Measurements from ENCODE around the gene HMX2. TPM values are rescaled to one million over a fixed set of nuclear protein-coding genes. Genes with fewer than 3 reads are reported as not detected.
A peak's percentile ranks its signal among the peaks of the same experiment; 100 is the strongest.

Gene HMX2
- polyA plus RNA-seq, 1 donor from 2014 or later = not detected

GRCh38 chr10:123134343-123134914, 13.5 kb upstream of the HMX2 start:
- Histone ChIP-seq H3K36me3 (ENCODE audit: insufficient read depth, low read length) (no peaks in the 10 kb centered on the region), H3K9me3 (ENCODE audit: low read length) (no peaks in the 10 kb centered on the region), H2AFZ (ENCODE audit: low read depth, low read length) (no peak overlapping the region), H3K9ac (ENCODE audit: low read length) (no peak overlapping the region), H3K27ac (ENCODE audit: low read length) (no peak overlapping the region), H3K79me2 (replicated peaks; ENCODE audit: insufficient read depth, low read length) (no peaks in the 10 kb centered on the region), H4K20me1 (ENCODE audit: insufficient read depth) (no peaks in the 10 kb centered on the region), H3F3A (ENCODE audit: insufficient read depth, low read length, poor library complexity, severe bottlenecking) (no peaks in the 10 kb centered on the region), H3K4me3 (ENCODE audit: low read length) (no peak overlapping the region), H3K4me2 (ENCODE audit: low read length) (no peak overlapping the region), H3K9me2 (ENCODE audit: insufficient read depth, low read length) (no peaks in the 10 kb centered on the region), H3K27me3 (ENCODE audit: insufficient read depth, low read depth, low read length) (peaks cover 100% of the 10 kb centered on the region)
- TF ChIP-seq SMC3 (conservative IDR thresholded peaks at IDR 0.05; ENCODE audit: poor library complexity) (no peak), CTCF (IDR thresholded peaks at IDR 0.05; ENCODE audit: poor library complexity, severe bottlenecking) (no peak), EZH2 (IDR thresholded peaks at IDR 0.05; ENCODE audit: borderline replicate concordance, insufficient read depth, low read length, poor library complexity, severe bottlenecking) (peak; percentile 99), EP300 (conservative IDR thresholded peaks at IDR 0.05; ENCODE audit: poor library complexity, severe bottlenecking) (no peak), REST (IDR thresholded peaks at IDR 0.05; ENCODE audit: borderline replicate concordance) (no peak)

DNA sequence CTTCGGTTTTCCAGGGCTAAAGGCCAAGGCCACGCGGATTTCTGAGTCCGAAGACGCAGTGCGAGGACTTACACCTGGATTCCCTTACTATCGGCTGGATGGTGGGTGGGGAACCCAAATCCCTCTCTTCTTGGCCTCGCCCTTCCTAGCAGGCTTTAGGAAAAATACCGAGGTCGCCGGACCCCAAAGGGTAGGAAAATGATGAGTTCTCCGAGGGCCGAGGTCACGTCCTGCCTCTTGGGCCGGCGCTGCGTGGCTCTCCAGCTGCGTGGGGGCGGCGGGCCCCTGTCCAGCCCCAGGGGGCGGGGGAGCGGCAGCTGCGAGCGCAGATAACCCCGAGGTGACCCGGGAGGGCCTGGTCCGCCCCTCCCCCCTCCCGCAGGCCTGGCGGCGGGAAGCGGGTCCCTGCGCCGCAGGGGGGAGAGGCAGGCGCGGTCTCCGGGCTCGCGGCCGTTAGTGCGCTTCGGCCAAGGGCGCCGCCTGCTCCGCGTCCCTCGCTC, 13.0 kb upstream of the HMX2 start:
- no peak overlapping the region for H3K9ac ChIP-seq (ENCODE audit: low read length)
- H3K27me3 ChIP-seq (ENCODE audit: insufficient read depth, low read depth, low read length) = peaks cover 100% of the 10 kb centered on the region
- no peak overlapping the region for H3K27ac ChIP-seq (ENCODE audit: low read length)
- H3F3A ChIP-seq (ENCODE audit: insufficient read depth, low read length, poor library complexity, severe bottlenecking) = no peaks in the 10 kb centered on the region
- H3K9me3 ChIP-seq (ENCODE audit: low read length) = no peaks in the 10 kb centered on the region
- no peak overlapping the region for H3K4me2 ChIP-seq (ENCODE audit: low read length)
- no peak for TF ChIP-seq RAD21 (conservative IDR thresholded peaks at IDR 0.05)
- no peak for TF ChIP-seq TAF1 (IDR thresholded peaks at IDR 0.05; ENCODE audit: low read depth)
- TF ChIP-seq MXI1 (conservative IDR thresholded peaks at IDR 0.05; ENCODE audit: poor library complexity, severe bottlenecking) = no peak
- TF ChIP-seq POLR2AphosphoS5 (IDR thresholded peaks at IDR 0.05) = no peak
- no peak for TF ChIP-seq EP300 (conservative IDR thresholded peaks at IDR 0.05; ENCODE audit: poor library complexity, severe bottlenecking)
- no peaks in the 10 kb centered on the region for H3K9me2 ChIP-seq (ENCODE audit: insufficient read depth, low read length)
- no peaks in the 10 kb centered on the region for H3K79me2 ChIP-seq (replicated peaks; ENCODE audit: insufficient read depth, low read length)
- no peaks in the 10 kb centered on the region for H3K36me3 ChIP-seq (ENCODE audit: insufficient read depth, low read length)
- peak overlapping the region; percentile 50 for H3K4me3 ChIP-seq (ENCODE audit: low read length)
- H4K20me1 ChIP-seq (ENCODE audit: insufficient read depth) = no peaks in the 10 kb centered on the region
- H2AFZ ChIP-seq (ENCODE audit: low read depth, low read length) = no peak overlapping the region

Data from neural cell (in vitro differentiated cells).